ENCODE measurements around the gene DIPK1C. TPM values are rescaled to one million over a fixed set of nuclear protein-coding genes. Genes with fewer than 3 reads are reported as not detected.
"Not testable (repeated sequence)": the region's sequence is repeated elsewhere in the genome, so short reads cannot be mapped to it uniquely, and the experiment has no call there.

DIPK1C gene
- 0.10 TPM for polyA plus RNA-seq (ENCODE audit: insufficient read length)
- long read RNA-seq, donor 1 = 0 reads
- long read RNA-seq, donor 2 = 0 reads
- long read RNA-seq, donor 3 = 0 reads
- long read RNA-seq, donor 4 = 0 reads
- long read RNA-seq, donor 5, partial matches to known transcripts = 0 of 1 reads
- long read RNA-seq, donor 5, other reads (novel, unspliced or antisense) = 0 of 1 reads
- long read RNA-seq, donor 6 = 0 reads
- long read RNA-seq, donor 7 = 0 reads
- long read RNA-seq, donor 8 = 0 reads

DNA sequence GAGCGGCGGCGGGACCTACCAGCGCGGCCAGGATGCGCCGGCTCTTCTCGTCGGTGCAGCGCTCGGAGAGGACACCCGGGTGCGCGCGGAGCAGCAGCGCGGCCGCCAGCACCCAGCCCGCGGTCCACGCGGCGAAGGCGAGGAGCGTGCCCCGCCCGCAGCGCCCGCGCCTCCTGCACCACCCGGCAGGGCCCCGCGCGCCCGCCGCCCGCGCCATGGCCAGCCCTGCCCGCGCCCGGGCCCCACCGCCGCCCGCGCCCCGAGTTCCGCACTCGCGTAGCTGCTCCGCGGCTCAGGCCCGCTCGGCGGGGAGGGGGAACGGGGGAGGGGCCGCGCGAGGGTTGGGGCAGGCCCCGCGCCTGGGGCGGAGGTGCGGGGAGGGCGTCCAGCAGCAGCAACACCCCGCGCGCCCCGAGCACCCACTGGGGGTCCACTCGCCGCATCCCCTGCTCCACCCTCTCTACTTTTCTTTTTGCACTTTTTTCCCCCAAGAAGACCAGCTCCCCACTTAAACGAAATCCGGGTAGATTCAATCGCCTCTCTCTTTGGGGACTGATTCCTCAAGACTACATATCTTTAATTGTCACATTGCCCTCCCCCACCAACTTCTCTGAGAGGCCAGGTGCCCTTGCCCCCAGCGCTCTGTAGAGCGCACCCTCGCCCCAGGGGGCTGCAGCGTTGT lies at the start of gene DIPK1C:
TSS of gene DIPK1C (minus strand) at position 266 of the 682 bp plus-strand sequence. CDS start at position 217, 49 bp downstream.
- no peak for DNase-seq

DNA sequence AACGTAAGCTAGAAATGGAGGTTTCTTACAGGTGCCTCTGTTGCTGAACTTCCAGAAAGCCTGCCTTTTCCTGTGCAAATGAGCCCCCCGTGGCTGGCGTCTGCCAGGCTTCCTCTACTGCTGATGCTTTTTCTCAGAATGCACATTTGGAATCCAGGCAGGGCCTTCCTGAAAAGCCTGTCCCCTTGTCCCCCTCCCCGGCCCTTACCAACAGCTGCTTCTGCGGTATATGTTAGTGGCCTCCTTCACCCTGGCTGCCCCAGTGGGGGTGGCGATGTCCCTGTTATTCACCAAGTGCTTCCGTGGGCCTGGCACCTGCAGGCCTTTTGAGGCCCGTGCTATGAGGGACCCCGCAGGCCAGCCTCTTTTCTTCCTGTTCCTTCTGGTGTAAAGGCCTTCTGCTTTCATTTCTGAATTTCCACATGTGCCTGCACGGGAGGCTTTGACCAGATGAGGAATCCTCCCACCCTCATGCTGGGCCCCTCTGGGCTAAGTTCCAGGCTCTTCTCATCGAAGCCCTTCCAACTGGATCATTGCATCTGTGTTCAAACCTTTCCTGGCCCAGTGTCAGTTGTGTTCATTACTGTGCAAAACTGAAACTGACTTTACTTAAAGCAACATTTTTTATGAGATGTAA lies 49.5 kb upstream of the DIPK1C start:
- DNase-seq = no peak

DNA sequence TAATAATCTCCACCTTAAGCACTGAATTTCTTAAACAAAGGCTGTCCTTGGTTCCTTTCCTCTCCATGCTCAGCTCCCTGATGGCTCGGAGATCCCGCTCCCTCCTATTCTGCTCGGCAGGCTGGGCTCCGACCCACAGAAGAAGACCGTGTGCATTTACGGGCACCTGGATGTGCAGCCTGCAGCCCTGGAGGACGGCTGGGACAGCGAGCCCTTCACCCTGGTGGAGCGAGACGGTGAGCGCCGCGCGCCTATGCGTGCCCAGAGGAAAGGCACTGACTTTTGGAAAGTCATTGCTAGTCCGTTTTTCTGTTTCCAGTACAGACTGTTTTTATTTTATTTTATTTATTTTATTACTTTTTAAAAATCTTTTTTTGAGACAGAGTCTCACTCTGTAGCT lies 48.7 kb upstream of the DIPK1C start:
- DNase-seq = no peak

DNA sequence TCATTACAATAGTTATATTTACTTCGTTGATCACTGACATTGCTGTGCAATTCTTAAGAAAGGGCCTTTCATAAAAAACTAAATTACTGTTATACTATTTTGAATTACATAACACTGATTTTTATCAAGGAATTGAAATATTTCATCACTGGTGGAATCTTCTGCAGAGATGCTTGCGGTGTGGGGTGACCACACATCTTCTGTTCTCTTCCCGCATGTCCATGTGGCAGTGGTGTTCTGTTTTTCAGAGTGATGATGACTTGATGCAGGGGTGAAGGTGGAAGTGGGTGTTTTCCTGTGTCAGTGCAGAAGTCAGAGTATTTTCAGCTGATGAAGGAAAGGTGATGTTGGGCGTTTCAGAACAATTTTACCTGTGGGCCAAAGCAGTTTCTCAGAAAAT lies 46.0 kb upstream of the DIPK1C start:
- no peak for DNase-seq

DNA sequence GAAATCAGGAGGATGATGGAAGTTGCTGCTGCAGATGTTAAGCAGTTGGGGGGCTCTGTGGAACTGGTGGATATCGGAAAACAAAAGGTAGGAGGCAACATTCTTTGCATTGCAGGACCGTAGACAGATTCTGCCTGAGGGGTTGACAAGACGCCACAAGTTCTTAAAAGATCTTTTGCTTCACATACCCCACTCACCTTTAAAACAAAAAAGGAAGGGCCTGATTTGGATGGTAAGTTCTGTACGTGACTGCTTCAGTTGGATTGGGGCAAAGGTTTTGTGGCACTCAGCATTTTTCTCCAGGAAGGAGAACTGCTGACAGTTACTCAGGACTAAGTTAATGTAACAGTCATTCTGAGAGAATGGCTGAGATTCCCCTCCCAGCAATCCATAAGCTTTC lies 44.3 kb upstream of the DIPK1C start:
- no peak for DNase-seq

DNA sequence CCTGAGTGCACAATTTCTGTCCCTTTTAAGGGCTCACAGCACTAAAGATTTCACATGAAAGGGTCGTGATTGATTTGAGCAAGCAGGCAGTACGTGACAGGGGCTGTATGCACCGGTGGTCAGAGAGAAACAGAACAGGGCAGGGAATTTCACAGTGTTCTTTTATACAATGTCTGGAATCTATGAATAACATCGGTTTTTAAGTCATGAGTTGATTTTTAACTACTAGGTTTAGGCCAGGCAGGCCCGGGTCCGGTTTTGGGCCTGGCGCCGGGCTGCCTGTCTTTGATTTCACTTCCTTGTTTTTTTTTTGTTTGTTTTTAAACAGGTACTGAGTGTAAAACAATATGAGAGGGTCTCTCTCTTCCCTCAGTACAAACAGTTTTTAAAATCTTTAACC lies 43.7 kb upstream of the DIPK1C start:
- DNase-seq = not testable (repeated sequence)

DNA sequence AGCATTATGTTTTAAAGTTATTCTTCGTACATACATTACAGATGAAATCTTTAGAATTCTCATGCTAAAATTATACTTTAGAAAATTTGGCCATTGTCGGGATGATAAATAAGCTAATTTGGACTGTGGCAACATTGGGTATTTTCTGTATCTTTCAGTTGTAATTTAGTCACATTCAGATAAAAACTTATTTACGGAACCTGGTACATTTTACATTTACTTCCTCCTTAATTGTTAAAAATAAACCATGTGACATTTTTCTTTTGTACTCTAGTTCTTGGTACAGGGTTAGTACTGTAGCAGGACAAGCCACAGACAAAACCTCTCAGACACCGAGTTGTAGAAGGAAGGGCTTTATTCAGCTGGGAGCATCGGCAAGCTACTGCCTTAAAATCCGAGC lies 43.3 kb upstream of the DIPK1C start:
- no peak for DNase-seq

DNA sequence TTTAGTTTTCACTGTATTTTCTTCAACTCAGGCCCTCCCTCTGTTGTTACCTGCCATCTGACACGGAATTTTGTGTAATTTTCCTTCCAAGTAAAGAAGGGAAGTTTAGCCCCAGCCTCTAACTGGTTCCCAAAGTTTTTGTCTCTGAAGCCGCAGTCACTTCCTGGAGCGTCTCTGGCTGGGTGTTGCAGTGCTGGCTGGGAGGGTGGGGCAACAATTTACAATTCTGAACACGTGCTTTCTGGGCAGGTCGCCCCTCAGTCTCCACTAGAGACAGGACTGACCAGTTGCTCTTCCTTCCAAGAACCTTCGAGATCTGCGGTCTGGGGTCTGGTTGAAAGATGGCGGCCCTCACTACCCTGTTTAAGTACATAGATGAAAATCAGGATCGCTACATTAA lies 42.5 kb upstream of the DIPK1C start:
- DNase-seq = no peak

DNA sequence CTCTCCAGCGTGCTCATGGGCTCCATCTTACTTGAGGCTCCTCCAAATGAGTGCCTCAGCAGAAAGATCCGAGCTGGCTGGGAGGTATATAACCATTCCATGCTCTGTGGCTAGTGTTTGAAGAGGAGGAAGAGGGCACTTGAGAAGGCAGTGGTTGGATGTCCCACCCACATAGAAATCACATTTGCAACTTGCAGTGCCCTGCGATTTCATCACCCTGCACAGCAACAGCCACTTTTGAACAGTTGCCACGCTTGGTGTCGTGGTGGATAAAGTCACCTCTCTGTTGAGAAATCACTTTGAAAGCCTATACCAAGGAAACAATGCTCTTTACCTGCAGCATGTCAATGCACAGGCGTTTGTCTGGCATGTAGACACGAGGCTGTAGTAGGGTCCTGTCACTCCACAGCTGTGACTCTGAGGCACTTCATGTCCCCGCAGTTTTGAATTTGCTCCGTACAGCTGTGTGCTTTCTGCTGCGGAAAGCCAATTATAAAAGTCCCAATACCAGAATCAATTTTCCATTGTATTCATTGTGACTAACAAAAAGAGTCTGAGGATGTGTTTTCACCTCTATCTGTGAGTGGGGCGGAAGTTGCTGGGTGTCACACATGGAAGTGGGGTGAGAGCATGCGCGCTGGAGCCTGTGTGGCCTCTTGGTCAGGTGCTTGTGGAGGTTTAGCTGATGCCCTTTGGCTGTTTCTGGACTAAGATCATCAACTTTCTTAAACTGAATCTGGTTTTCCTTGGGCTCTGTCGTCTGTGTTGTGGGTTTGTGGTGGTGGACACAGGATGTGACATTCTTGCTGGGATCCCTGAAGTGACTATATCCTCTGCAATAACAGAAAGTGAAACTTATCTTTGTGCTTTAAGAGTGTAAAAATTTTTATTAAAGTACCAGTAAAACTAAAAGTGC lies 41.9 kb upstream of the DIPK1C start:
- DNase-seq = no peak

DNA sequence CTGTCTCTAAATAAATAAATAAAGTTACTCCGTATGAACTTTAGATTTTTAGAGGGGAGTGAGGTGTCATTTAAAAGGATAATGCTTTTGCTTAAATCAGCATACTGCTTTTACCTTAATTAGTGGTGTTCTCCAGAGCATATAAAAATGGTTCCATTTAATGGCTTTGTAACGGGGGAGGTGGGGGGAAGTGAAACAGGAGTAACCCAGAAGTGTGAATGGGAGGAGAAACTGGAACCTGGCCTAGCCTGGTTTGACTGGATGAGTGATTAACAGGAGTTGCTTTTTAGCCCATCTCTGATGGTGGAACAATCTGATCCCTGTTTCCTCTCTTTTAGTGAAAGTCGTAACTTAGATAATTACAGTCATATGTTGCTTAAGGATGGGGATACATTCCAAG lies 40.7 kb upstream of the DIPK1C start:
- peak; percentile 43 for DNase-seq

DNA sequence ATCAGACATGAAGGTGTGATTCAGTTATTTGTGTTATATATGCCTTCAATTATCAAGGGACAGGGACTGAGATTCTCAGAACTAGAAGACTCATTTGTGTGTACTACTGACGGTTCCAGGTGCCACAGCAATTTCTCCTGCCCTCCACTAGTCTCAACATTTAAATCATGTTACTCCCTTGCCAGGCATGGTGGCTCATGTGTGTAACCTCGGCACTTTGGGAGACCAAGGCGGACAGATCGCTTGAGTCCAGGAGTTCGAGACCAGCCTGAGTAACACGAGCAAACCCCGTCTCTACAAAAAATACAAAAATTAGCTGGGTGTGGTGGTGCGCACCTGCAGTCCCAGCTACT lies 40.2 kb upstream of the DIPK1C start:
- no peak for DNase-seq

DNA sequence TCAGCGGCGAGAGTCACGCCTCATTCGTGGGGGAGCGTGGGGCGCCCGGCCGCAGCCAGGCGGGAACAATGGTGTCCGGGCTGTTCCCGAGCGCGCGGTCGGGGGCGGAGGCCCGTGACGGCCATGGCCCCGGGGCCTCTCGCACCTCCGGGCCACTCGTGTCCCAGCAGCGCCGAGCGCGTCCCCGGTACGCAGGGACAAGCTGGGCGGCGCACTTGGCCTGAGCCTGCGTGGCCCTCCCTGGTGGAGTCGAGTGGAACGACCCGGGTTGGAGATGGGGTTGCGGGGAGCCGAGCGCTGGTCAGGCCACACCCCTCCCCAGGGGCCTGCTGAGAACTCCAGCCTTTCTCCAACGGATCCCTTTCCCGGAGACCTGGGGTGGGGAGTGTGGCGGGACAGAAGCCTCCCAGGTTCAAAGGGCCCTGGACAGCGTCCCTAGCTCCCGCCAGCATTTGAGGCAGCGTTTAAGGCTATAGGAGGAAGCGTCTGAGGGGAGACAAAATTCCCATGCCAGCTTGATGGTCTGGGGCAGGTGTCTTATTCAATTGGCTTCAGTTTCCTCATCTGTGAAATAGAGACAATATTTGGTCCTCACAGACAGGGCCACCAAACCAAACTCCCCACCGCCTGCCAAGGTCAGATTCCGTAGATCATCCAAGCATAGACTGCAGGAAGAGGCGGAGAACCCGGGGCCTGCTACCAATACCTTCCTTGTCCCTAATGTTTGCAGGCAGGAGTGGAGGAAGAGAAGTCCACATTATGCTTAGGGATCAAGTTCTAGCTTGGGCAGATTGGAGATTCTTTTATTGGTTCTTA lies 39.6 kb upstream of the DIPK1C start:
- DNase-seq = peak; percentile 20

DNA sequence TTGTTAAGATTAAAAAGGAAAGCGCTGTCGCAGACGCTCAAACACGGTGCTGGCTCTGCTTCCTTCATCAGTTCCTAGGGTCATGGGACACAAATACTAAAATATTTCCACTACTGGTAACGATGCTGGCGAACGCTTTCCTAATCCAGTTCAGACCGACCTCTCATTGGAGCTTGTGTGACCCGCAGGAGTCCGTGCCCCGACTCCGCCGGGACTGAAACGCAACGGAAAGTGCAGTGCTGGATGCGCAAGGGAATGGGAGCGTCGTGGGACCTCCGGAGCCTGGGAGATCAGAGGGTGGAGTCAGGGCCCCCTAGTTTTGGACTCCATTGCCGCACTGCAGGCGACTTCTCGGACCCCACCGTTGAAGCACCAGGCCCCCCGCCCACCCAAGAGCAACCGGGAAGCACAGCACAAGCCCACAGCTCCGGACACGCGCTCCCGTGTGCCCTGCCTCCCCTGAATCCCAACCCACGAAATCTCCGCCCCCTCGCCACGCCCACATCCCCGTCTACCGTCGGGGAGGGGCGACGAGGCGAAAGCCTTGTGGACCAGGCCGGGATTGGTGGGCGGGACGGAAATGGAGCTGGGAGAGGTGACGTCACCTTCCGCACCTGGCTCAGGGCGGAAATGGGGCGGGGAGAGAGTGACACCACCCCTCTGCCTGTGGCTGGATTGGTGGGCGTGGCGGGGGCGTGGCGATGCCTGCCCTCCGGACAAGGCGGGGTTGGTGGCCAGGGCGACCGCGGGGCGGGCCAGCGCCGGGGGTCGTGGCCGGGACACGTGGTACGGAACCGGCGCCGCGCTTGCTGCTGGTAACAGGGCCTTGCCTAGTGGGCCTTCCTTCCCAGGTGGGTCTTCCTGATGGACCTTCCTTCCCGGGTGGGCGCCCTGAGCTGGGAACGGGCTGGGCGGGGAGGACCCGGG lies 38.7 kb upstream of the DIPK1C start, which contains the start of gene CNDP2:
TSS of gene CNDP2 (plus strand) at position 783 of the 927 bp plus-strand sequence. CDS start 3,611 bp downstream, outside the sequence.
- DNase-seq = peak; percentile 99

DNA sequence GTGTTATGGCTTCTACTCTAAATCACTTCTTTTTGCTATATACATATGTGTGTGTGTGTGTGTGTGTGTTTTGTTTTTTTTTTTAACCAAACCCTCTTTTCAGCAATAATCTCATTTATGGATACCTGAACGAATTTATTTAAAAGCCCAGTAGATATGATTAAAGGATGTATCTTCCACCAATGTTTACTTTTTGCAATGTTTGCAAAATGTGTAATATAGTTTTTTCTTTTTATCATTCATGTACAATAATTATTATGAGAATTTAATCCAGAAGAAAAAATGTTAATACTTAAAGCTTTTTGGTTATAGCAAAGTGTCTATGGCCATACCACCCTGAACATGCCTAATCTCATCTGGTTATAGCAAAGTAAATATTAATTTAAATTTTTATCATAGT lies 37.4 kb upstream of the DIPK1C start:
- no peak for DNase-seq

DNA sequence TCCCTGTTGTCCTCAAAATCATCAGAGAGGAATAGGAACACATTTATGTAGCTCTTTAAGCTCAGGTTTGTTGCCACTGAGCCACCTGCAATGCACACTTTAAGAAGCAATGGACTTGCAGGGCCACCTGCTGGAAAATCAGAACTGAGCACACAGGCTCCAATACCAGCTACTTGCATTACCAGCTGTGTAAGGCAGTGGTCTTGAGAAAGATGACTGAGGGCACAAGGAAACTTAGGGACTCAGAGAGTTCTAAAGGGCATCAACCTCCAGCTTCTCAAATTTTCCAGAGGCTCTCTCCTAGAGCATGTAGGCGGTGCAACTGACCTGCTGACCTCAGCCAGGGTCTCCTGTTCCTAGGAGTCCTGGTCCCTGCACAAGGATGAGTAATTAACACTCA lies 36.6 kb upstream of the DIPK1C start:
- peak; percentile 50 for DNase-seq

DNA sequence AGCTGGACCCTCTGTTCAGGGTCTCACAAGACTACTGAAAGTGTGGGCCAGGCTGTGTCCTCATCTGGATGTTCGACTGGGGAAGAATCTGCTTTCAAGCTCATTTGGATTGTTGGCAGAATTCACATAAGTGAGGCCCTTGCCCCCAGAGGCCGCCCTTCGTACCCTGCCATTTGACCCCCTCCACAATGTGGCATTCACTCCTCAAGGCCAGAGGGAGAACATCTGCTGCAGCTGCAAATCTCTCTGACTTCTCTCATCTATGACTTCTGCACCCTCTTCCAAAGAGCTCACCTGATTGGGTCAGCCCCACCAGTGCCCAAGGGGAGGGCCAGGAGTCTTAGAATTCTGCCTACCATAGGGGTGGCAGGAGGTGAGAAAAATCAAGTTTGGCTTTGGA lies 35.2 kb upstream of the DIPK1C start:
- no peak for DNase-seq

DNA sequence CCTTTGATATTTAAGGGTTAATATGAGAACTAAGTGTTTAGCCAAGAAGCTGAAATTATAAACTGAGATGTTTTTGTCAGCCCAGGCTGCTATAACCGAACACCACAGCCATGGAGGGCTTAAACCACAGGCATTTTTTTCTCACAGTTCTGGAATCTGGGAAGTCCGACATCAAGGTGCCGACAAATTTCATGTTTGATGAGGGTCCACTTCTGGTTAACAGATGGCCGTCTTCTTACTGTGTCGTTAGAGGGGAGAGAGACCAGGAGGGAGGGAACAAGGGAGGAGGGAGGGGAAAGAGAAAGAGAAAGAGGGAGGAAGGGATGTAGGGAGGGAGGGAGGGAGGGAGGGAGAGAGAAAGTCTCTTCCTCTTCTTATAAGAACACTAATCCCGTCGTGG lies 32.6 kb upstream of the DIPK1C start:
- DNase-seq = peak; percentile 26

DNA sequence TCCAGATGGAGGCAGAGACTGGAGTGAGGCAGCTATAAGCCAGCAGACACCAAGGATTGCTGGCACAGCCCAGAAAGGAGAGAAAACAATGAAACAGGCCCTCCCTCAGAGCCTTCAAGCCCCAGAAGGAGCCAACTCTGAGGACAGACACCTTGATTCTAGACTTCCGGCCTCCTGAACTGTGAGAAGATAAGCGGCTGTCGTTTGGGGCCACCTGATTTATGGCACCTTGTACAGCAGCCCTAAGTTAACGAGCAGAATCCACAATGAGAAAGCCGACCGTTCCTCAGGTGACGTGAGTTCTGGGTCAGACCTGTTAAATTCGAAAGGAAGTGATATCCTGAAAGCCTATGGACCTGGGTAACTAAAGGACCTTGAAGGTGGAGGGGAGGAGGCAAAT lies 31.8 kb upstream of the DIPK1C start:
- DNase-seq = no peak

DNA sequence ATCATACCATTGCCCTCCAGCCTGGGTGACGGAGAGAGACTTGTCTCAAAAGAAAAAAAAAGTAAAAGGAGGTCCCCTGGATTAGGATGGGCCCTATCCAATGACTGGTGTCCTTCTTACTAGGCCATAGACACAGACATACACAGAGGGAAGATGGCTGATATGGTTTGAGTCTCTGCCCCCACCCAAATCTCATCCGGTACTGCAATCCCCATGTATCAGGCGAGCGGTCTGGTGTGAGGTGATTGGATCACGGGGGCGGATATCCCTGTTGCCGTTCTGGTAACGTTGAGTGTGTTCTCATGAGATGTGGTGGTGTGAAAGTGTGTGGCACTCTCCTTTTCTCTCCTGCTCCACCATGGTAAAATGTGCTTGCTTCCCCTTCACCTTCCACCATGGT lies 31.2 kb upstream of the DIPK1C start:
- no peak for DNase-seq

DNA sequence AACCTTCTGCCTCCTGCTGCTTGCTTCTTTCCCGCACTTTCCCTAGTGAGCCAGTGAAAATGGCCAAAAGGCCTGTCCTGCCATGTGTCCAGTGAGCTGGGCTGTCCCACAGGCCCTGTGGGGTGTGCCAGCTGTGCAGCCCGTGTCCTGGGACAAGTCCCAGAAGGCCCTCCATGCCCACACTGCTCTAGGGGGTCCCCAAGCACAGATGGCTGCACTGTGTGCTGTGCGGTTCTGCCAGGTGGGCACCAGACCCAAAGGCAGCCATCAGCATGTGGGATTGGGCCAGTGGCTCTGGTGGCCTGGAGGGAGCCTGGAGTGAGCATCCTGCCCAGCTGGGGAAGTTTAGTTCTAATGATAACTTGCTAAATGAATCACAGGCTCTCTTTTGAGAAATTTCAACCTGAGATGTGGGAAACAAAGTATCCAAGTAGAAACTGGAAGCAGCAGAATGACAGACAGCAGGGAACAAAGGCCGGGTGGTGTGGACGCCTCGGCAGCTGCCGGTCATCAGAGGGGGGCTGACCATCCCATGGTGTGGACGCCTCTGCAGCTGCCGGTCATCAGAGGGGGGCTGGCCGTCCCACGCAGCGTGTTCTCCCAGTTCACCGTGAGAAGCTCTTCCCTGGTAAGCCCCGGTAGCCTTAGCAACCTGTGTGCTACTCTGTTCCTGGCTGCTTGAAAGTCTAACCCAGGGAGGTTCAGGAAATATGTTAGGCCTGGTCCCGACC lies 29.2 kb upstream of the DIPK1C start:
- DNase-seq = no peak

All from left kidney (tissue), 8 donors.